AG04449 (cell line): ENCODE measurements around the gene GLT6D1.

Source experiments
- CTCF ChIA-PET: fragments of 350-600 bp; formaldehyde crosslinking; extraction: SDS; loops from one replicate; lab custom pipeline; 2021; ENCODE audit warnings: antibody characterized with exemption; lab: Yijun Ruan, JAX
- POLR2A ChIA-PET: fragments of 400-600, 350-600 bp; formaldehyde crosslinking; extraction: SDS; loops from one replicate; lab custom pipeline; 2020; ENCODE audit warnings: antibody characterized with exemption, inconsistent platforms; lab: Yijun Ruan, JAX
- DNase-seq: peaks from one replicate; pipeline ENCODE4 v3.0.0-alpha.2; 2010; ENCODE audit warnings: low read depth, low spot score
- H3K4me3 ChIP-seq: 2 replicates; pipeline ENCODE4 v1.5.1; 2011; ENCODE audit warnings: low read depth, mild to moderate bottlenecking, control low read depth, low read length
- CTCF ChIP-seq: IDR thresholded peaks from one replicate; pipeline ENCODE4 v1.5.1; 2011; ENCODE audit warnings: mild to moderate bottlenecking, moderate library complexity, low read length, control low read depth, inconsistent platforms; ENCODE audit not compliant: insufficient read depth; ENCODE audit errors: missing control alignments

Gene GLT6D1

GRCh38 chr9:135610290-135611141 lies 28.8 kb downstream of the GLT6D1 start:
- CTCF ChIA-PET = interaction anchor here (1.0 to 1.7 kb wide), 2 partner anchors 10 to 11 kb away, joined by 3 to 5 read pairs; no protein-coding TSS in a partner anchor
- no peak overlapping the region for H3K4me3 ChIP-seq
- DNase-seq = no peak
- POLR2A ChIA-PET = no interaction called here
- no peak for TF ChIP-seq CTCF

GRCh38 chr9:135609366-135609955 lies 29.9 kb downstream of the GLT6D1 start:
- no peak for TF ChIP-seq CTCF
- H3K4me3 ChIP-seq = no peak overlapping the region
- no peak for DNase-seq
- ChIA-PET CTCF (interaction anchor here (1.0 to 1.7 kb wide), 2 partner anchors 9 to 10 kb away, joined by 3 to 5 read pairs; no protein-coding TSS in a partner anchor), POLR2A (no interaction called here)

GRCh38 chr9:135608999-135609317 lies 30.4 kb downstream of the GLT6D1 start:
- H3K4me3 ChIP-seq = no peak overlapping the region
- ChIA-PET POLR2A (no interaction called here), CTCF (interaction anchor here (1.0 to 1.7 kb wide), 2 partner anchors 8 to 10 kb away, joined by 3 to 5 read pairs; no protein-coding TSS in a partner anchor)
- no peak for TF ChIP-seq CTCF
- DNase-seq = no peak

GRCh38 chr9:135608294-135608998 lies 30.9 kb downstream of the GLT6D1 start:
- no peak overlapping the region for H3K4me3 ChIP-seq
- ChIA-PET CTCF (no interaction called here), POLR2A (no interaction called here)
- no peak for DNase-seq
- no peak for TF ChIP-seq CTCF

GRCh38 chr9:135607401-135608293 lies 31.7 kb downstream of the GLT6D1 start:
- no peak for DNase-seq
- ChIA-PET CTCF (interaction anchor here (1.0 kb wide), 1 partner anchor 9 kb away, joined by 4 read pairs; no protein-coding TSS in a partner anchor), POLR2A (no interaction called here)
- TF ChIP-seq CTCF = no peak
- no peak overlapping the region for H3K4me3 ChIP-seq
